ENCODE data around the gene EN1. TPM values are rescaled to one million over a fixed set of nuclear protein-coding genes. Genes with fewer than 3 reads are reported as not detected.

EN1 gene
- polyA plus RNA-seq, 3 donors: not detected

DNA sequence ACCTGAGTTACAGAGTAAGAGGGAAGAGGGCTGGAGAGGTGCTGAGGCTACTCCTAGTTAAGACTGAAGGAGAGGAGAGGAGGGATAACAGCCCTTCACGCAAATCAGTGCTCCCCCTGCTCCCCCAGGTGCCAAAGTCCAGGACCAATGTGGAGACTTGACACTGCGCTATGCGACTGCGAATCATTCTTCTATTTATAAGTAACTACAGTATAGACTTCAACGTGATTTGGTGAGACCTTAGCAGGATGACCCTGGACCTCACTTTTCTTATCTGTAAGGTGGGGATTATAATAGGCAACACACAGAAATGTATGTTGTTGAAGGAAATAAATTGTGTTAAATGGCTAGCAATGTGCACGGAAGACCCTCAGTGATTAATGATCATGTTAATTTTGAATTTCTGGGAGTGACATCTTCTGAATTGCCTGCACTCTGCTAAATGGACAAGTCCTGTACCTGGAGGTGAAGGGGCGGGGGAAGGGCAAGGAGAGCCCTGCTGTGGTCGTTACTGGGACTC lies 11.0 kb downstream of the EN1 start:
- H3K79me2 ChIP-seq (ENCODE audit: insufficient read depth, low read length): no peaks in the 10 kb centered on the region
- peaks cover 92 to 100% of the 10 kb centered on the region in 2 donors for H3K27me3 ChIP-seq (ENCODE audit: control insufficient read depth in 2 of 2, insufficient read depth in 2 of 2, low read length in 2 of 2)
- no peak overlapping the region for H3K27ac Mint-ChIP-seq
- no peak overlapping the region for H3K9ac ChIP-seq (ENCODE audit: insufficient read depth, low read length, poor library complexity, severe bottlenecking)
- no peaks in the 10 kb centered on the region for H3K36me3 ChIP-seq (replicated peaks in 1 of 2; ENCODE audit: control insufficient read depth in 1 of 2, insufficient read depth in 2 of 2, low read length in 2 of 2)
- H3K9me3 Mint-ChIP-seq: peaks cover 0 to 21% (median 13%) of the 10 kb centered on the region in 7 donors
- H3K9me3 ChIP-seq (replicated peaks in 1 of 2; ENCODE audit: control insufficient read depth in 1 of 2, insufficient read depth in 1 of 2, low read length in 2 of 2): peaks cover 0 to 67% of the 10 kb centered on the region in 2 donors
- intact Hi-C loops (cut with micrococcal nuclease): no loop called here
- peaks cover 0 to 6% of the 10 kb centered on the region in 2 donors for H3K36me3 Mint-ChIP-seq
- no peak overlapping the region for H3K27ac ChIP-seq (ENCODE audit: low read depth in 1 of 2, low read length in 2 of 2)
- H2AFZ ChIP-seq (ENCODE audit: insufficient read depth, low read depth, low read length, poor library complexity, severe bottlenecking): no peak overlapping the region
- no peaks in the 10 kb centered on the region for H4K20me1 ChIP-seq (ENCODE audit: insufficient read depth, low read length)
- peaks cover 99 to 100% (median 99%) of the 10 kb centered on the region in 3 donors for H3K27me3 Mint-ChIP-seq (ENCODE audit: low read depth in 3 of 3)
- WGBS (ENCODE audit: insufficient coverage): 11% methylated on average over 3 of the region's 8 CpGs
- H3K4me3 Mint-ChIP-seq: peak overlapping the region in 1 of 2 donors; percentile 86
- DNase-seq: no peak
- H3K4me2 ChIP-seq (replicated peaks; ENCODE audit: extremely low read depth, low read length, poor library complexity, severe bottlenecking): no peak overlapping the region
- no peak overlapping the region for H3K4me3 ChIP-seq (replicated peaks in 1 of 3; ENCODE audit: low read depth in 2 of 3, low read length in 3 of 3)
- peaks cover 4% of the 10 kb centered on the region for H3K4me1 Mint-ChIP-seq
- TF ChIP-seq, protein P1, sequence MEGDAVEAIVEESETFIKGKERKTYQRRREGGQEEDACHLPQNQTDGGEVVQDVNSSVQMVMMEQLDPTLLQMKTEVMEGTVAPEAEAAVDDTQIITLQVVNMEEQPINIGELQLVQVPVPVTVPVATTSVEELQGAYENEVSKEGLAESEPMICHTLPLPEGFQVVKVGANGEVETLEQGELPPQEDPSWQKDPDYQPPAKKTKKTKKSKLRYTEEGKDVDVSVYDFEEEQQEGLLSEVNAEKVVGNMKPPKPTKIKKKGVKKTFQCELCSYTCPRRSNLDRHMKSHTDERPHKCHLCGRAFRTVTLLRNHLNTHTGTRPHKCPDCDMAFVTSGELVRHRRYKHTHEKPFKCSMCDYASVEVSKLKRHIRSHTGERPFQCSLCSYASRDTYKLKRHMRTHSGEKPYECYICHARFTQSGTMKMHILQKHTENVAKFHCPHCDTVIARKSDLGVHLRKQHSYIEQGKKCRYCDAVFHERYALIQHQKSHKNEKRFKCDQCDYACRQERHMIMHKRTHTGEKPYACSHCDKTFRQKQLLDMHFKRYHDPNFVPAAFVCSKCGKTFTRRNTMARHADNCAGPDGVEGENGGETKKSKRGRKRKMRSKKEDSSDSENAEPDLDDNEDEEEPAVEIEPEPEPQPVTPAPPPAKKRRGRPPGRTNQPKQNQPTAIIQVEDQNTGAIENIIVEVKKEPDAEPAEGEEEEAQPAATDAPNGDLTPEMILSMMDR (IDR thresholded peaks at IDR 0.05): no peak
- H3K4me1 ChIP-seq (ENCODE audit: control insufficient read depth in 1 of 2, insufficient read depth in 2 of 2, low read length in 2 of 2): no peaks in the 10 kb centered on the region

DNA sequence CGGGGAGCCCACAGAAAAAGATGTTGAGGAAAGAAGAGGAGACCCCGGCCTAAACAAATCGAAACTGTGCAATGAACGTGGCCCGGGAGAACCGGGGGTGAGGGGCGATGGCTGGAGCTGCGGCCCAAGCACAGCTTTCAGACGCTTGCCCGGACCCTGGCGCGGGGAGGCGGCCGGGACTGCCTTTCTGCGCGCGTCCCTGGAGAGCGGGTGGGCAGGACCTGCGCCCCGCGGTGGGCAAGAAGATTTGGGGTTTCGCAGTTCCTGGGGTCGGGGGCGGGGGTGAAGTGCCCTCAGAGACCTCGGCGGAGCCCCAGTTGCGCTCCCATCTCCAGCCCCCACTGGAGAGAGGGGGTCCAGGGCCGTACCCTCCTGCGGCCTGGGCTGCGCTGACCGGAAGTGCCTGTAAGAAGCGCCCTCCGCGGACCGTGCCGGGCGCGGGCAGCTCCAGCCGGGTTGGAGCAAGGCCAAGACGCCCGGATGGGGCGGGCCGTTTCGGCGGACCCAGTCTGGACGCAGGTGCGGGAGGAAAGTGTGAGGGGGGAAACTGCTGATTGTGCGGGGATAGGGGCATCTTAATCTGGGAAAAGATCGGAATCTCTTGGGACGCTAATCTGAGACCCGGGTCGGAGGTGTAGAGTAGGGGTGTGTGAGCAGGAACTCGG lies 11.6 kb downstream of the EN1 start:
- WGBS (ENCODE audit: insufficient coverage): 1% methylated on average over 52 of the region's 53 CpGs
- Histone ChIP-seq H3K27me3 (ENCODE audit: control insufficient read depth in 2 of 2, insufficient read depth in 2 of 2, low read length in 2 of 2) (peaks cover 92 to 100% of the 10 kb centered on the region in 2 donors), H3K9ac (ENCODE audit: insufficient read depth, low read length, poor library complexity, severe bottlenecking) (no peak overlapping the region), H3K27ac (ENCODE audit: low read depth in 1 of 2, low read length in 2 of 2) (no peak overlapping the region), H3K36me3 (replicated peaks in 1 of 2; ENCODE audit: control insufficient read depth in 1 of 2, insufficient read depth in 2 of 2, low read length in 2 of 2) (no peaks in the 10 kb centered on the region), H3K4me3 (replicated peaks in 1 of 3; ENCODE audit: low read depth in 2 of 3, low read length in 3 of 3) (no peak overlapping the region), H4K20me1 (ENCODE audit: insufficient read depth, low read length) (no peaks in the 10 kb centered on the region), H3K9me3 (replicated peaks in 1 of 2; ENCODE audit: control insufficient read depth in 1 of 2, insufficient read depth in 1 of 2, low read length in 2 of 2) (peaks cover 0 to 62% of the 10 kb centered on the region in 2 donors), H3K4me1 (ENCODE audit: control insufficient read depth in 1 of 2, insufficient read depth in 2 of 2, low read length in 2 of 2) (no peaks in the 10 kb centered on the region), H3K79me2 (ENCODE audit: insufficient read depth, low read length) (no peaks in the 10 kb centered on the region), H2AFZ (ENCODE audit: insufficient read depth, low read depth, low read length, poor library complexity, severe bottlenecking) (no peak overlapping the region), H3K4me2 (replicated peaks; ENCODE audit: extremely low read depth, low read length, poor library complexity, severe bottlenecking) (peak overlapping the region; percentile 28)
- intact Hi-C loops (cut with micrococcal nuclease): no loop called here
- peaks cover 0 to 6% of the 10 kb centered on the region in 2 donors for H3K36me3 Mint-ChIP-seq
- DNase-seq: no peak
- H3K9me3 Mint-ChIP-seq: peaks cover 0 to 25% (median 13%) of the 10 kb centered on the region in 7 donors
- peak overlapping the region; percentile 41 to 86 for H3K4me3 Mint-ChIP-seq
- no peak overlapping the region for H3K27ac Mint-ChIP-seq
- H3K27me3 Mint-ChIP-seq (ENCODE audit: low read depth in 3 of 3): peaks cover 97 to 98% (median 97%) of the 10 kb centered on the region in 3 donors
- TF ChIP-seq, protein P1 (IDR thresholded peaks at IDR 0.05): no peak
- H3K4me1 Mint-ChIP-seq: peaks cover 4% of the 10 kb centered on the region

Measured in CD14-positive monocyte (primary cell).